GM12873 (cell line): ENCODE results near the gene RAB28.

Experiments used
- TF ChIP-seq, protein P1 (sequence below): IDR thresholded peaks from 2 replicates; pipeline ENCODE4 v1.5.1; 2012; ENCODE audit warnings: low read depth, mild to moderate bottlenecking, moderate library complexity, low read length, control low read depth; ENCODE audit not compliant: insufficient read depth; ENCODE audit errors: missing control alignments

RAB28 gene

DNA sequence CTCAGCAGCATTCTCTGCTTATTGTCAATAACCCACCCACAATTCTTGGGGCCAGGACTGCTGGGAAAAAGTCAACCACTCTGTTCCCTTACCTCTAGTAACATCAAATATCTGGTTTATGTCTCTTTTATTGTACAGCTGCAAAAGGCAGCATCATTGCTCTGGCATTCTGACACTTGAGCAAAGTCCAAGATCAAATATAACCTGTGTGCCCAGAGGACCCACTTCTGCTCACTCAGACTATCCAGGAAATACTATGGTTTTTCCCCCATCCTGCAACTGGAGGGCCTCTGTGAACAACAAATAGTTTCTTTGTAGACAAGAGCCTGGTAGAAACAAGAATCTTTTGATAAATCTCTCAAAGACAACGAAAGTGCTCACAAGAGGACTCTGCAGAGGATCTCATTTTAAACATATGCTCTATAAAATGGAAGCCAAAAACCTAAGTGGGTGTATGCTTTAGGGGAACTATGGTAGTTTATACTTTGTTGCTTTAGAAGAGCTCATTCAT is 154.7 kb downstream of the RAB28 start:
- TF ChIP-seq, protein P1, sequence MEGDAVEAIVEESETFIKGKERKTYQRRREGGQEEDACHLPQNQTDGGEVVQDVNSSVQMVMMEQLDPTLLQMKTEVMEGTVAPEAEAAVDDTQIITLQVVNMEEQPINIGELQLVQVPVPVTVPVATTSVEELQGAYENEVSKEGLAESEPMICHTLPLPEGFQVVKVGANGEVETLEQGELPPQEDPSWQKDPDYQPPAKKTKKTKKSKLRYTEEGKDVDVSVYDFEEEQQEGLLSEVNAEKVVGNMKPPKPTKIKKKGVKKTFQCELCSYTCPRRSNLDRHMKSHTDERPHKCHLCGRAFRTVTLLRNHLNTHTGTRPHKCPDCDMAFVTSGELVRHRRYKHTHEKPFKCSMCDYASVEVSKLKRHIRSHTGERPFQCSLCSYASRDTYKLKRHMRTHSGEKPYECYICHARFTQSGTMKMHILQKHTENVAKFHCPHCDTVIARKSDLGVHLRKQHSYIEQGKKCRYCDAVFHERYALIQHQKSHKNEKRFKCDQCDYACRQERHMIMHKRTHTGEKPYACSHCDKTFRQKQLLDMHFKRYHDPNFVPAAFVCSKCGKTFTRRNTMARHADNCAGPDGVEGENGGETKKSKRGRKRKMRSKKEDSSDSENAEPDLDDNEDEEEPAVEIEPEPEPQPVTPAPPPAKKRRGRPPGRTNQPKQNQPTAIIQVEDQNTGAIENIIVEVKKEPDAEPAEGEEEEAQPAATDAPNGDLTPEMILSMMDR: no peak

DNA sequence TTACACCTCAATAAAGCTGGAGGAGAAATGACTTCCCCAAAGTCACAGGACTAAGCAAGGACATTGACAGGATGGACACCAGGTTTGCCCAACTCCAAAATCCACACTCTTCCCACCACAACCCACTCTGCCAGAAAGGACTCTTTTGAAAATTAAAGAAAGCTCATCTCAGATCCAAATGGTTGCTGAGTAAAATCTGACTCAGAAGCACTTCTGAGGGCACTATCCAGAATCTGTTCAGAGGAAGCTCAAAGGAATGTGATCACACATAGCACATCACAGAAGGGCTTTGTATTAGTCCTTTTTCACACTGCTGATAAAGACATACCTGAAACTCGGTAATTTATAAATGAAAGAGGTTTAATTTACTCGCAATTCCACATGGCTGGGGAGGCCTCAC is 155.5 kb downstream of the RAB28 start:
- TF ChIP-seq, protein P1: no peak

DNA sequence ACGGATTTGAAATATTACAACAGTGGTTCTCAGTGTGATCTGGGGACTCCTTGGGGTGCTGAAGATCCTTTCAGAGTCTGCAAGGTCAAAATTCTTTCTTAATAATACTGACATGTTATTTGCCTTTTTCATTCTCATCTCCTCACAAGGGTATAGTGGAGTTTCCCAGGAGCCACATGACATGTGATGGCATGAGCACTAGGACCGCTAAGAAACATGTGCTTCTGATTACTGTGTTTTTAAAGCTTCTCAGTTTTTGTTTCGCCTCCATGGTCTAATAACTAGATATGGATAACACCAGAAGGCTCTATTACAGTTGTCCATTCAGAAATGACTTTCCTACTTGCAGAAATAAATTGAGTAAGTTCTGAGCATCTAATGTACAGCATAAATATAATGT is 156.1 kb downstream of the RAB28 start:
- TF ChIP-seq, protein P1: no peak

DNA sequence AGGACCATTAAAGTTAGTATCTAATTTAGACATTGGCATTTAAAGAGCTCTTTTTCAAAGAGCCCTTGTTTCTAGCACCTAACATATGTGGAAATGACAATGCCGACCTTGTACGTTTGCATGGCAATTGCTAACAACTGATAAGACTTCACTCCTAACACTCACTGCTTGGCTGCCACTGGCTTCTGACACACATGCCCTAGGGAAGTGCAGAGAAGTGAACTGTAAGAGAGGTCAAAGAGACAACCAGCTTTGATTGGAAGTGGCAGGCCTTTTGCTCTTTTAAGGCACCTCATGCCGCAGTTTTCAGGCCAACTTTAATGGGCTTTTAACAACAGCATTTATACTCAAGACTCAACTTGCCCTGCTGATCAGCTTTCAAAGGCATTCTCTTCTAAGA is 158.4 kb downstream of the RAB28 start:
- TF ChIP-seq, protein P1: no peak

DNA sequence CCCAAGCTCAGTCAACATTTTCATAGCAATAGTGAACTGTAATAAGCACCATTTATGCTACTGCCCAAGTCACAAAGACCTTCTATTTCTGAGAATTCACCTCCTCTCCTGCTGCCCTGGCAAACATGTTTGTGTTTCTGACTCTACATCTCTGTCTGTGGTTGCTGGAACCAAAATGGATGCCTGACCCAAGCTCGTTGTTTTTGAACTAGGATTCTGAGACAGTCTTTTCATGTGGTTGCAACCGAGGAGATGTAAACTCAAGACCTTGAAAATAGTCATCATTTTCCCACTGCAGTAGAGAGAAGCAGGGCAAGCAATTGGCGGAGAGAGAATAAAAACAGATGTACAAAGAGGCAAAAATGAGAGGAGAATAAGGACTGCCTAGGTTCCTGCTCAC is 160.2 kb downstream of the RAB28 start:
- TF ChIP-seq, protein P1: no peak

DNA sequence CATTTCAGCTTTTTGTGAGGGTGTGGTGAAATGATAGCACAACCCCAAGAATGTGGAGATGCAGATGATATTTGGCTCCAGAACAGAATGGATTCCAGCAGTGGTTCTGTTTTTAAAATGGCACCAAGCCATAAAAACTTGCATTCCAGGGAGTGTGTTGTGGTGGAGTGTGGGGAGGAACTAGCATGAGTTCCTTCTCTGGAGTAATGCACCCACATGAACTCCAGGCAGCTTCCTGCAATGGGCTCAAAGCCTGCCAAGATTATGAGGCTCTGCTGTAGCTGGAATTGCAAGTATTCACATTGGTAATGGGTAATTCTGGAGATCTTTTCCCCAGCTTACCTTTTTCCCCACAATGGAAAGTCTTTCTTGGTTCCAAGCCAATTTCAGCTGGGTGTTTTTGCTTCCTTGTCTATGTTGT is 161.4 kb downstream of the RAB28 start:
- TF ChIP-seq, protein P1: no peak
